NCI-H69 (cell line): ENCODE measurements around the gene DROSHA.
A peak's percentile ranks its signal among the peaks of the same experiment; 100 is the strongest.
"Not testable (repeated sequence)": the region's sequence is repeated elsewhere in the genome, so short reads cannot be mapped to it uniquely, and the experiment has no call there.

Experiments
- DNase-seq: peaks from one replicate; lab custom pipeline; 2025; lab: John Stamatoyannopoulos, UW

Gene DROSHA

DNA sequence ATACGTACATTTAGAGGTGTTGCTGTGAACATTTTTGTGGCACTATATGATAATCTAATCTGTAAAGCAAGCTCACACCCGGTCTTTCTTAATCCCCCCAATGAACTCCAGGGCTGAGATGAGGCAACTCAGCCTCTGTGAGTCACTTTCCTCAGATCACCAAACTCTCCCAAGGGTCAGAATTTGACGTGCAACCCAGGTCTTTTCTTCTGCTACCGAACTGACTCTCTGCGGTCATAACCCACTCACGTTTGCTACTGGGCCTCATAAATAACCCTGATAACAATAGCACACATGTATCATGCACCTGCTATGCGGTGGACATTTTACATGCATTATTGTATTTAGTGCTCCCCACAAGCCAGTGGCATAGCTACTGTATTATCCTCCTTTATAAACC, 153.1 kb downstream of the DROSHA start:
- no peak for DNase-seq

DNA sequence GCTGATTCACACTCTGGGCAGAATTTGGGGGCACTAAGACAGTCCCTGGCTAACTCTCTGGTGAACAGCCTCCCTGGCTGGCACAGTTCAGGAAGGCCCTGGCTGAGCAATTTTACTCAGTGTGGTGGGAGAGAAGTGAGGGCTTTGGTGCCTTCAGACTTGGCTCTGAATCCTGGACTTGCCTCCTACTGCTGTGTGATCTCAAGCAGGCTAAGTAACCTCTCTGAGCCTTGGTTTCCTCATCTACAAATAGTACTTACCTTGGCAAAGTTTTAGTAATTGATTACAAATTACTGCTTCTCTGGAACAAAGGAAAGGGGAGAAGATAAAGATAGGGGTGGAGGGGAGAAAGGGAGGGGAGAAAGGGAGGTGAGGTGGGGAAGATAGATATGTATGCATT, 153.8 kb downstream of the DROSHA start:
- DNase-seq = no peak

DNA sequence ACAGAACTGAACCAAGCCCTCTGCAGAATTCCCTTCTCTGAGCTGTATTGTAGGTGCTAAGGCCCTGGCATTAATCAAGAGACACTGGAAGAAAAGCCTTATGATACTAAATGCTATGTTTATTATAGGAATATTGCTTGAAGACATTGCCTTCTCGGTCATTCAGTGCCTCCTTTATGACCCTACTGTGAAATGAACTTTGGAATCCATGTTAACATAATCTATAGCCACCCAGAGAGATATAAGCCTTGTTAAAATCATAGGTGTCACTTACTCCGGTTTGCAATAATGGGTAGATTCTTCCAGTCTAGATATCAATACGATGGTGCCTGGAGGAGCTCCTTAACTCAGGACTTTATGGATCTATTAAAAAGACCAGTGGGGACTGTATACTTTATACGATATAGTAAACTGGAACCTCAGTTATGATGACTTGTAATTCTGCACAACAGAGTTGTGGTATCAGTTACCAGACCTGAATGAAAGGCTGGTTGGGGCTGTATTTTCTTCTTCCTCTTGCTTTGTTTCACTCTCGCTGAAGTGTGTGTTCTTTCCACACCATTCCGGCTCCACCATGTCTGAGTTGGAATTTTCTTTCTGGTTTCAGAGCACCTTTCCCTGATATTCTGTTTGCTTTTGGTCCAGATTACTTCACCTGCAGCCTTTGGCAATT, 154.5 kb downstream of the DROSHA start:
- DNase-seq = no peak

DNA sequence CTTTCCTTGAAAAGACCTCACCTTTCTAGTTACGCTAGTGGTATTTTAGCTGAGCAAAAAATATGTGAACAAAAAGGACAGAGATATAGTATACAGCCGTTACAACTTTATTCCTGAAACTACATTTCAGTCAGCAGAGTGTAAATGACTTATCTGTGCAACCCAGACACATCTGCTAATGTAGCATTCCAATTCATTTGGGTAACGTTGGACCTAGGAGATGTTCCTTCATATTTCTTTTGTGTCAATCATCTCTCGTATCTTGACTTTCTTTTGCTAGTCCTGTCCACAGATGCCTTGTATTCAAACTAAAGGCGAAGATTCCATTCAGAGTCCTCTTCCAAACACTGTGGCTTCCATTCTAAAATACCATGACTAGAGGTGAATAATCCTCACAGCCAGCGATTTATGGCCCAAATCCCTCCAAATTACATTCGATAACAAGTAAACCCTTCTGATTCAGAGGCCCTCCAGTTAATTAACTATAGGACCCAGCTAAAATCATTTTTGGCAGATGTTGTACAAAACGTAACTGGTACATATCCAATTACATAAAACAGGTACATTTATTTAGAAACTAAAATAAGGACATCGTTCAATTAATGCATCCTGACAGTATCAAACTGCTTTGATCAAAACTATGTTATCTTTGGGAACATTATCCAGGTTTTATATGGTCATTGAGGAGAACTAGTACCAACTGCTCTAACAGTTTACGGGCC, 155.7 kb downstream of the DROSHA start:
- DNase-seq = no peak

DNA sequence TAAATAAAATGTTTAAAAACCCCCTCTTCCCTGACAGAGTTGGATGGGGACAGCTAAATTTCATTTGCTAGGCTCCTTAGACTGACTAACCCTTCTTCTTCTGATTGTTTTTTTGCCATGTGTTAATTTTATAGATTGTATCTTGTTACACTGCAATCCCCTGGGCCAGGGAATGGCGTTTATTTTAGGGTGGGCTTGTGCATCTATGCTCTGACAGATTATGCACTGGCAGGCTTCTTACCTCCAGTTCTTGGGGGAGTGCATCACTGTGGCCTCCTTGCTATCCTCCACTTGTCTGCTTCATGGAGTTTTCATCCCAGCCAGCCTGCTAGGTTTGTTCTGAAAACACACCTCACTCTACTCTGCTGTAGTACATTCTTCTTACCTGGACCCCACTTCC, 159.8 kb downstream of the DROSHA start:
- no peak for DNase-seq

DNA sequence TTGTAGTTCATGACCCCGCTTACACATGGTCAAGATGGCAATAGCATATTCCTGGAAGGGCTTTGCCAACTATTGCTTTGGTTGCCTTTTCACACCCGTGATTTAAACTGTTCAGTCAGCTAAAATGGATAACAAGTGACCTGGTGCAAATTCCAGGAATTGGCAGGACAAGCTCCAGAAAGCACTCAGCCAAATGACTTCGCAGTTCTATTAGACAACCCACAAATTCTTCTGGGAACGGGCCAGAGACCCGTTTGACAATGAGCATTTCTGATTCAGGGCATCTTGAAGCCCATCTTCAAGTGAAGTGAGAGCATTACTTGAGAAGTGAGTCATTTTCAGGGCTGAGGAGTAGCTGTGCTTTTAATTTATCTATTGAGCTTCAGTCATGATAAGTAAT, 165.0 kb downstream of the DROSHA start:
- DNase-seq = no peak

DNA sequence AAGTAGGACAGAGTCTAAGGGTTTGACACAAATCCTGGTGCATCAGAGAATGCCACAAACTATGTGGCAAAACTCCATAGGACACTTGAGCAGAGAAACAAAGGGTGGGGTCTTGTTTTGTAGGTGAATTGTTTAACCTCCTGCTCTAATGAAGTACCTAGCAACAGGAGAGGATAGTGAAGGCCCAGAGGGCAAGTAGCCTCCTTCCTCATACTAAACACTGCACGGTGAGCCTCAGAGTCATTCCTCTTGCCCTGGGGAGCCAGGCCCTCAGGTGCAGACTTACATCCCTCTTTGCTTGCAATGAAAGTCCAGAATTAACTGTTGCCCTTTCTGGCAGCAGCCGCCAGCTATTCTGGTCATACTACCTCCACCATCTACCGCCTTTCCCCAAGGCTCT, 166.1 kb downstream of the DROSHA start:
- DNase-seq = no peak

DNA sequence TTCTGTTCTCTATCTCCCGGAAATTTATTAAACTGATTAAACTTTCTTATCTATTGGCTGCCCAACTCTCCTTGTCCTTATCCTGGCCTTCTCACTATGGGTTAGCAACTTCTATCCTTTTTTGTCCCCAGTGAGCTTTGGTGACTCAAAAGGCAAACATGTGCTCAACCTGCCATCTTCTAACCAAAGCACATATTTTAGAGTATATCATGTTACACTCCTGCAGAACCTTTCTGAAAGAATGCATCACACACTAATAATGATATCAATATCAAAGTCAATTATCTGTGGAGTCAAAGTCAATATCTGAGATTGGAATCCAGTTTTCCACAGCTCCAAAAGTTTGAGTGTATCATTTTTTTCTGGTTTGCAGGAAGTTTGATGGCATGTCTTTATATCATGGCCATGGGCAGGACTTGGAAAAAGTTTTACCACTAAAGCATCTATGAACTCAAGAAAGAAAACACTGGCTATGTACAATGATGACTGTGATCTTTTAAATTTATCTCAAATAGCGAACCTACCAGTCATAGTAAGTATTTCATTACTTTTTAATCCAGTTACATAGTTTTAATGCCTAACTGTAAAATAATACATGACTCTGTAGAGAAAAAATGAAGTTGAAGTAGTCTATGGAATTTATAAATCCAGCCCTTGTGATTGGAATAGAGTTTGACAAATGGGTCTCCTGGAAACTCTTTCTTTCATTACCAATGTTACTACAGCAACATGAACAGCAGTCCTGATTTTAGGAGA, 166.8 kb downstream of the DROSHA start:
- DNase-seq = peak; percentile 31

DNA sequence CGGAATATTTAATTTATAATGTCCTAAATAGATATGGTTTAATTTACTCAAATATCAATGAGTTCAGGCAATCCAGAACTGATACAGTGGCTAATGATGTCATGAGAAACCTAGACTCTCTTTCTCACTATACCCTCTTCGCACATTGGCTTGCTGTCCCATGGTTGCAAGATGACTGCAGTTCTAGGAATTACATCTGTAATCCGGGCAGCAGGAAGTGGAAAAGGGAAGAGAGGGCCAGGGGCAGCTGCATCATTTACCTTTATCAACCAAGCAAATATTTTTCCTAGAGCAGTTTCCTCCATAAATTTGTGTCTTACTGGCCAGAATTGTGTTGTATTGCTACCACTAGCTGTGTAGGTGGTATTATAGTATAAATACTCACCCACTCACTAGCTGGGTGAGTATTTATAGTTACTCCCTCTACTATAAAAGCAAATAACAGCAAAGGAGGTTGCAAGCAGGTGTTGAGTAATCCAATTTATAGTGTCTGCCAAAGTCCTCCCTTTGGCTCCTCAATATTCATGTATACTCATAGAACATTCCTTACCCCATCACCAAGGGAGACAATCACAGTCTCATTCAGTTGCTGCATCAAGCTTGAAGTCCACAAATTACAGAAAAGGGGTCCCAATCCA, 168.8 kb downstream of the DROSHA start:
- DNase-seq = no peak

DNA sequence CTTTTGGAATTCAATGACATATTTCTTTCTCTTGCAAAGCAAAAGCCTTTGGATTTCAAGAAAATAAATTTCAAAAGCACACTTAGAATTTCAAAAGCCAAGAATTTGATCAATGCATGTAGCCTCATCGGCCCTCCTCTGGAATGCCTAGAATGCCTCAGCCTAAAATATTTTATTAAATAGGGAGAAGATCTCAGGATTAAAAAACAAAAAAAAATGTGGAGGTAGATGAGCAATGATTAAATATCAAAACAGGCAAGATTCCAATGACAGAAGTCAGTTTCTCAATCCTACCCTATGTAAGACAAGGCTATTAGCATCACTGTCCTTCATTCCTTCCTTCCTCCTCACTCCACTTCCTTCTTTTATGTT, 169.4 kb downstream of the DROSHA start:
- no peak for DNase-seq

DNA sequence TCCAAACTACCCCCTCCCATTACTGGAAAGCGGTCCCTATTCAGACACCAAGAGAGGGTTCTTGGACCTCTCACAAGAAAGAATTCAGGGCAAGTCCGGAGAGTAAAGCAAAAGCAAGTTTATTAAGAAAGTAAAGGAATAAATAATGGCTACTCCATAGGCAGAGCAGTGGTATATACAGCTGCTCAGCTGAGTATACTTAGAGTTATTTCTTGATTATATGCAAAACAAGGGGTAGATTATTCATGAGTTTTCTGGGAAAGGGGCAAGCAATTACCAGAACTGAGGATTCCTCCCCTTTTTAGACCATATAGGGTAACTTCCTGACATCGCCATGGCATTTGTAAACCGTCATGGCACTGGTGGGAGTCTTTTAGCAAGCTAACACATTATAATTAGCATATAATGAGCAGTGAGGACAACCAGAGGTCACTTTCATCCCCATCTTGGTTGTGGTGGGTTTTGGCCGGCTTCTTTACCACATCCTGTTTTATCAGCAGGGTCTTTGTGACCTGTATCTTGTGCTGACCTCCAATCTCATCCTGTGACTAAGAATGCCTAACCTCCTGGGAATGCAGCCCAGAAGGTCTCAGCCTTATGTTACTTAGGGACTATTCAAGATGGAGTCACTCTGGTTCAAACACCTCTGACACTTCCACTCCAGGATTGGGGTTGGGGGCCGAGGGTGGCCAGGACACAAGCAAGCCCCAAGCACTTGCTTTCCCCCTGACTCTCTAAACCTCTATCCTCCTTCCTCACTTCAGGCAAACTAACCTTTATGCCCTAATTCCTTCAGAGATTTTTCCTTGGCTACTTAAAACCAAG, 170.0 kb downstream of the DROSHA start:
- not testable (repeated sequence) for DNase-seq

DNA sequence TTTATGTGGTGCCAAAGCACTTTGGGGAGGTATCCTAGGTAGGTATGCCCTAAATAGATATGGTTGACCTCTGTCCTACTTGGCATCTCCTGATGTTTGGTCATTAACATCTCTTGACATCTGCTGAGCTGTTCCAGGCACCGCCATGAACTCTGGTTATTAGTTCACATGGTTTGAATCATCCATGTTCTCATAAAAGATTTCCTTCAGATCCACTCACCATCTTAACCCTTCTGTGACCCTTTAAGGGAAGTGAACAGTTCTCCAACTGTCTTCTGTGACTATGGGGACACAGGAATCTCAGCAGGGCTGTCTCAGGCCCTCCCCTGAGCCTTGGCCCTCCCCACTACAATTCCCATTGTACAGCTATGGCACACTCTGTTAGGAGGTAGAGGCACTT, 170.7 kb downstream of the DROSHA start:
- DNase-seq = no peak

DNA sequence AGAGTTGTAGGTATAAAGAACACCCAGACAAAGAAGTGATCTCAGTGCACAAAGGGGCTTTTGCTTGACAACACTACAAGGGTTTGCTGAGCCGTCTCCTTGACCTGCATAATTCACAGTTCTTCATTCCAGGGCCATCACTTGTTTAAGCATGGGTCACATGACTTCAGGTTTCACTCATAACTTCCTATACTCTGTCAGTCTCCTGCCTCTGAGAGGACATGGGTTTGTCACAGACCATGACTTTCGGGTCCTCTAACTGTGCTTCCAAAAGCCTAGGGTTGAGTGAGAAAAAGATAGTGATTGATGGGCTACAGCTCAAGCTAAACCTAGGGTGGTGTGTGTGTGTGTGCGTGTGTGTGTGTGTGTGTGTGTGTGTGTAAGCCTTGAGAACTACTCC, 172.1 kb downstream of the DROSHA start:
- DNase-seq = no peak

DNA sequence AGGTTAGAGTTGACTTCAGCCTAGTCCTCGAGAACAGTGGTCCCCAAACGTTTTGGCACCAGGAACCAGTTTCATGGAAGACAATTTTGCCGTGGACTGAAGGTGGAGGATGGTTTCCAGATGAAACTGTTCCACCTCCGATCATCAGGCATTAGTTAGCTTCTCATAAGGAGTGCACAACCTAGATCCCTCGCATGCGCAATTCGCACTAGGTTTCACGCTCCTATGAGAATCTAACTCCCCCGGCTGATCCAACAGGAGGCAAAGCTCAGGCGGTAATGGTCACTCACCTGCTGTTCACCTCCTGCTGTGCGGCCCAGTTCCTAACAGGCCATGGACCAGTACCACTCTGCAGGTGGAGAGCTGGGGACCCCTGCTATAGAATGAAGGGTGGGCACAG, 174.9 kb downstream of the DROSHA start:
- DNase-seq = no peak

DNA sequence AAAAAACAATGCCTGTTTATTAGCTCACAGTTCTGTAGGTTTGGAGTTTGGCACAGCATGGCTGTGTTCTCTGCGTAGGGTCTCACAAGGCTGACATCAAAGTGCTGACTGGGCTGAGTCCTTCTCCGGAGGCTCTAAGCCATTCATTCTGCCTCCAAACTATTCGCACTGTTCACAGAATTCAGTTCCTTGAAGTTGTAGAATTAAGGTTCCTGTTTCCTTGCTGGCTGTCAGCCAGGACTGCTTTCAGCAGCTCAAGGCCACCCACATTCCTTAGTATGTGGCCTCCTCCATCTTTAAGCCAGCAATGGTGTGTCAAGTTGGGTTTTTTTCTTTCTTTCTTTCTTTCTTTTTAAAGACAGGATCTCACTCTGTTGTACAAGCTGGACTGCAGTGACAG, 176.6 kb downstream of the DROSHA start:
- no peak for DNase-seq
